SKM-1 (cell line): ENCODE data around the gene AGAP1.

Experiments
- DNase-seq: peaks from one replicate; lab custom pipeline; 2025; ENCODE audit not compliant: unreplicated experiment; lab: John Stamatoyannopoulos, UW

Gene AGAP1

DNA sequence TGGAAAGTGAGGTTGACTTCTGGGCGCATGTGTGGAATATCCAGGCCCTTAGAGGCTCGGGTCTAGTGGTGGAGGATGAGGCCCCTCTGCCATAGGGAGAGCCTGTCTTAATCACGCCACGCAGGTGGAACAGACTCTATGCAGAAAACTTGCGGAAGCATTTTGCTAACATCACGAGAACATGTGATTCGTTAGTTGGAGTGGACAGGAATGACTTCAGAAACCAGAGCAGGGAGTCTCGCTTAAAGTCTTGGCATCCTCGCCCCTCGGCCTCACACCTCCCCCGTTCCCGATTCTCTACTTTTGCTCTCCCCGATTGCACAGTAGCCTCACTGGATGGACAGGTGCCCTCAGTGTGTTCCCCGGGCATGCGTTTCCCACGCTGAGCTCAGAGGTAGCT is 340.9 kb downstream of the AGAP1 start:
- no peak for DNase-seq

DNA sequence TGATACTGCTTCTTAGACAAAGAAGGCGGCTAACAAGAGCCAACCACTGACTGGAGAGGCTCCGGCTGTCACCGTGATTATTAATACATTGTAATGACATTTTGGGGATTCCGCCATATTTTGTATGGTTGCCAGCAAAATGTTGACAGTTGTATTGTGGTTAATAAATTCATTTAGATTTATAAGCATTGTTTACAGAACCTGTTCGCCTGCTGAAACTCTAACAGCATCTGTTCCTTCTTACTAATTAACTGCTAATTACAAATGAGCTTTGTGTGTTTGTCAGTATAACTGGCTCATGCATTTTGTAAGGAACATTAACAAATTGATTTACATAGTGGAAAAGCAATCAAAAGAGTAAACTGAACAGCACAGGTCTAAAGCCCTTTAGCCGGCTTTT is 342.0 kb downstream of the AGAP1 start:
- no peak for DNase-seq

DNA sequence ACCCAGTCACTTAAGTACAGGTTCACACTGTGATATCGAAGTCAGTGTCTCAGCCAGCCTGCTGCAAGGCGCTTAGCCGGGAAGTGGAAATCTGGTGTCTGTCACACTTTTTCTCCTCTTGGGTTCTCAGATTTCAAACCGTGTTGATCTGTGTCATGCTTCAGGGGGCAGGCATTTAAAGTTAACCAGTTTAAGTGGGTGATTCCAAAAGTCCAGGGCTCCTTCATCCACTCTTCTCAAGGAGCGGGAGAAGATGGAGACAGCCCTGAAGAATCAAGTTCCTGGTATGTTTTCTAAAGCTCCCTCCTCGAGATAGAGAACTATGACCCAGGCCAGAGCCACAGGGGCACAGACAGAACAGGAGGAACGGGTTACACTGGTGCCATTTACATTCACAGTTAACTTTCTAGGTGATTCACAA is 342.7 kb downstream of the AGAP1 start:
- DNase-seq: no peak

DNA sequence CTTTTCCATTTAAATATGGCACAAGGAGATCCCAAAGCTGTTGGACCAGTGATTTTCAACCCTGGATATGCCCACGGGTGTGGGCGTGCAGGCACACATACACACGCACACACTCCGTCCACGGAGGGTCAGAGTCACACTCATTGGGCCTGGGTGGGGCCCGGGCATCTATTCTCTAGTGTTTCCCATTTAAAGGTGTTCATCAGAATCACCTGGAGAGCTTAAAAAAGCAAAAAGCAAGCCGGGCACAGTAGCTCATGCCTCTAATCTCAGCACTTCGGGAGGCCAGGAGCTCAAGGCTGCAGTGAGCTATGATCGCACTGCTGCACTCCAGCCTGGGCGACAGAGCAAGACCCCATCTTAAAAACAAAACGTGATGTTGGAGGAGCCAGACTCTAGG is 345.4 kb downstream of the AGAP1 start:
- no peak for DNase-seq

DNA sequence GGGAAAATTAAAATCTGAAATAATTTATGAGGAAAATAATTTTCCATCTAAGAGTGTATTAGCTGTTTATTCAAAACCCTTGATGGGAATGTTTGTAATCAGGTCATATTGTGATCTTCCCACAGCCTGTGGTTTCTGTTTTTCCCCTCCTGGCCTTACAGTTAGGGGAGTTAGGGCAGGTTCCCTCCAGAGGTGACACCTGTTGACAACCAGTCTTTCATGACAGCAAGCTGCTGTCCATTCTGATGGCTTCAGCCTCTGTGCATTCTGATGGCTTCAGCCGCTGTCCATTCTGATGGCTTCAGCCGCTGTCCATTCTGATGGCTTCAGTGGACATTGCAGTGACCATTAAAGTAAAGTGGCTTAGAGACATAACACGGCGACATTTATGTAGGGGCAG is 346.1 kb downstream of the AGAP1 start:
- no peak for DNase-seq

DNA sequence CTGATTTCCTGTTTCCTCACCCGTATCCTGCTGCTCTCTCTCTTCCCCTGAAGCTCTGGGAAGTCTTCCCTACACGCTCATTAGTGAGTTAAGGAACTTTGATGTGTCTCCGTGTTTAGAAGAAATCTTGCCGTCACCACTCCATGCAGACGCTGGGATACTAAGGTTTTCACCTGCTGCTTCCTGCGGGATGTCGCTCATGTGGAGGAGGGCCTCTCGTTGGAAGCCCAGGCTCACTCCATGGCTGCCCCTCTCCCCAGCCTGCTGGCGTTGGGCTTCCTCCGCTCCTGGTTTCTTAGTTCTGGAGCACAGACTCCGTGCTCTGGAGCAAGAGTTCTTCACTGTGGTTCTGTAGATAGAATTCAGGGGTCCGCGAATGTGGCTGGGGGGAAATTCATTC is 348.0 kb downstream of the AGAP1 start:
- no peak for DNase-seq

DNA sequence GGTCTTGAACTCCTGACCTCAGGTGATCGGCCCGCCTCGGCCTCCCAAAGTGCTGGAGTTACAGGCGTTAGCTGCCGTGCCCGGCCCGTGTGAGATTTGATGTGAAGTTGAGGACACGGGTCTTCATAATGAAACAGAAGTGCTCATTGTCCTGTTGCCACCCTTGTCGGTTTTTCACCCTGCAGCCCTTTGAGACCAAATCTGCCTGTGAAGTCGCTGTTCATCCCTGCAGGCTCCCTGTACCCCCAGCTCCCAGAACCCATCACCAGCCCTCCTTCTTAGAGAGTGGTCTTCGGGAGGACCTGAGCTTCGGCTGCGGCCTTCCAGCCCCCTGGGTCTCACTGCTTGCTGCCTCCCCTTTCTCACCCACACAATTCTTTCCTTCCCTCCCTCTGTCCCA is 349.1 kb downstream of the AGAP1 start:
- no peak for DNase-seq

DNA sequence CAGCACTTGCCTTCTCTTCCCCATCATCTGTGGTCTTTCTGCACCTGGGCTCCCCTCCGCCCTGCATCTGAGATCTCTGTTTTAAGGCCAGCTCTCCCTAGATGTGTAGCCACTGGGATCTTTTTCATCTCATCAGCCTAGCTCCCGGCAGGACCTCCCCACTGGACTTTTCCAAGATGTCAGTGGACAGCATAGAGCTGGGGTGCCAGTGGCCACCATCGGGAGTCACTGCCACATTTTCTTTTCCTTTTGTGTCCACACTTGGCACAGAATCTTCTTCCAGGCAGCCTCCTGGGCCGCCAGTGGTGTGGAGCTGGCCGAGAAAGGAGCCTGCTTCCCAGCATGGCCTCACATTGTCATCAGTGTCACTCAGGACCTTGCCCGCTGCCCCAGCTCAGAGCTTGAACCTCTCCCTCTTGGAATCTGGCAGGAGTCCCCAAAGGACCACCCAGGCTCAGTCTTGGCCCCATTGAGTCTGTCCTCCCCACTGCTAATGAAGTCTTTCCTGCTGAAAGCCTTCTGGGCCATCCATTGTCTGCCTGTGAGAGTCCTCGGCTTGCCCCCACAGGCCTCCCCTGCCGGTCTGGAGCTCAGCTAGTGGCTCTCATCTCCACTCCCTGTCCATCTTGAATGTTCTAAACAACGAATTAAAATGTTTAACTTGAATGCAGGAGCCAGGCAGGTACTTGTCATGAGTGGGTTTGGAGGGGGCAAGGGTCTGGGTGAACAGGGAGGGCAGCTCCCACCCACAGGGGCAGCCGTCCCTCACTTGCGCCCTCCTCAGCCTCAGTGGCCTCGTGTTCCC is 349.9 kb downstream of the AGAP1 start:
- no peak for DNase-seq

DNA sequence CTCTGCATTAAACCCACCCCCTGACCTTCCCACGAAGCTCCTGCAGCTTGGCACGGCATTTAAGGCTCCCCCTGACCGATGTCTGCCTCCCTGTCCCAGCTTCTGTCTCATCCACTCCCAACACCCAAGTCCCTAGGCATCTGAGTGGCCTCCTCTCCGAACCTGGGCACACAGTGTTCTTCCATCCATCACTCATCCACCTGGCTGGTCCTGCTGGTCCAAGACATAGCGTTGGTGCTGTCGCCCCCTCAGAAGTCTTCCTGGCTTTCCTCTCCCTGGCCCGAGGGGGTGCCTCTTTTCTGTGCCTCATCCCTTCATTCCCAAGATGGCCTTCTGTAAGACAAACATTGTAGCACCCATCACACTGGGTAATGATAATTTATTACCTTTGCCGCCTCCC is 350.7 kb downstream of the AGAP1 start:
- no peak for DNase-seq

DNA sequence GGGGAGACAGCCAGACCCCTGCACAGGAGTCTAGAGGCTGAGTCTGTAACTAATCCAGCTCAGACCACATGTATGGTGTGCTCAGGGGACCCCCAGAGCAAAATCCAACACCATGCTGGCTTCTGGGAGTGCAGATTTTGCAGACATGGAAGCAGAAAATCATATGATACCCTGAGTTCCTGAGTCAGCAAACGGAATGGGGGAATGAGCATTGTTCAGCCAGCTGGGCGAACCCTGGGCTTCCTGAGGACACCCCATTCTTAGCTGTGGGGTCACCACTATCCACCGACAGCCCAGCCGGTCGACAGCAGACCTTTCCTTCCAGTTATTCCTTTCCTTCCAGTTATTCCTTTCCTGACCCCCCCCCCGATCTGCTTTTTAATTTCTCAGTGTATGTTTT is 351.4 kb downstream of the AGAP1 start:
- DNase-seq: no peak

DNA sequence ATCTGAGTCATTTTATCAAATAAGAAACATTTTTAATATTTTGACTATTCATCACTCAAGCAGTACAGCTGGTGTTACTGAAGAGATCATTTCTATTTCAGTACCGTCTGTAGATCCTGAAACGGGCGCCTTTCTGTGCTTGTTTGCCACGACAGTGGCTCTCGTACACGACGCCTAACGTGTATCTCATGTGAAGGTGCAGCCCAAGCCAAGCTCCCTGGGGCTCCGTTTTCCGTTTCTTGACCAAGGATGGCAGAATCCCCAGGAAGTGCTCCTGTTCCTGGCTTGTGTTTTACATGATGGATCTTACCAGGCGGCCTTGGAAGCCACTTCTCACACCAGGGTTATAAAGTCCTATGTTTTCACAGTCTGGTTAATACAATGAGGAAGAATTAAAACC is 353.7 kb downstream of the AGAP1 start:
- DNase-seq: no peak

DNA sequence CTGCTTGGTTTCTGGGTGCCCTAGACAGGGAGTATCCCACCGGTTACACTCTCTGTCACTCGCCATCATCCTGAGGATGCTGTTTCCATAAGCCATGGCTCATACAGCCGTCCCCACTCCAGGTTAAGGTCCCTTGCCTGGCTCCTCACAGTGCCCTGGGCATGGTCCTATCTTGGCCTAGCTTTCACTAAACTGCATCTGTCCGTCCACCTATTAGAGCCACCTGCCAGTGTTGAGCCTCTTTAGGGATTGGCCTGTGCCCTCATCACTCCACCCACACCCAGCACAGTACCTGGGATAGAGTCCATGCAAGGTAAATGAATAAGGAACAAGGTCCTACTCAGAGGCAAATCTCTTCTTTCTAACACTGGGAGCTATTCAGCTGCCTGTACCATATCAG is 354.2 kb downstream of the AGAP1 start:
- no peak for DNase-seq

DNA sequence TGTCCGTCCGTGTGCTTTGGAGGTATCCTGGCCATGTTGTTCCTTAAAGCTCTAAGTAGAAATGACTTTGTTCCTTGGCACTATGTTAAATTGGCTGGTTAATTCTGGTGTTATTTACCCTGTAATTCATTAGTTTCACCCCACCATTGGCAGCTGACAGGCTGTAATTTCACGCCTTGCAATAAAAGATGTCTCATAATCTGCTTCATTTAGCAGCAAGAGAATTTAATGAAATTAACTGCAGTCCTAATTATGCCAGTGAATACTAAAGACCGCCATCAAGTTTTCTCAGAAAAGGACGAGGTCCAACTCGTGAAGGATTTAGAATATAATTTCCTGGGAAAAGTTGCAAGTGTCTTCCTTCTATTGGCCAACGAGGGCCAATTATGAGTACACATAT is 355.1 kb downstream of the AGAP1 start:
- DNase-seq: no peak

DNA sequence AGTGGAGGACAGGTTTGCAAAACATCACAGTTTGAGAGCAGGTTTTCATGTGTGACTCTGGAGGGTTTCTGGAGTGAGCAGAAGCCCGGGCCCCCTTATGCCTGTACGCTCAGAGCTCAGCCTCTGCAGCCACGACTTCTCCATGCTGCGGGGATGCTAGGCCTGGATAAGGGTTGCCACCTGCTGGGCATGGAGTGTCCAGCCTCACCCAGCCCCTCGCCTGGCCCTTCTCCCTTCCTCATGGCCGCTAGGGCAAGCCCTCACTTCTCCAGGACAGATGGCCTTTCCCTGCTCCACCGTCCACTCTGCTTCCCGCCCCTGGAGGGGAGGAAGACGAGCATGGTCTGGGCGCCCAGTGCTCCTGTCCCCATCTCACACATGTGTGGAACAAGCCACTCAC is 355.6 kb downstream of the AGAP1 start:
- DNase-seq: no peak

DNA sequence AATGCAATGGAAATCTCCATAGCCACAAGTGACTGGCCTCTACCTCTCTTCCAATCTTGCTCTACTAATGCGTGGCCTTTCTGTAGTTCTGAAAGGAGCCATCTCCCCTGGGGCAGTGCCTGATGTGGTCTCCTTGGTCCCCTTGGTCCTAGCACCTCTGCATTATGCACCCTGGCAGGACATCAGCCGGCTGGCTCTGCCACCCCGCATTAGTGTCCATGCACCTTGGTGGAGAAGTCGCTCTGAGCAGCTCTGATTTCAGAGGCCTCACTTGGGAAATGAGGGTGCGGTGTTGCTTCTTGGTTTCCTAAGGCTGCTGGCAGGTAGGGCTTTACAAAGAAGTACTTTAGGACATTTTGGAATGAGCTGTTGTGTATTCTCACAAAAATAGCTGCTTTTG is 356.4 kb downstream of the AGAP1 start:
- no peak for DNase-seq

DNA sequence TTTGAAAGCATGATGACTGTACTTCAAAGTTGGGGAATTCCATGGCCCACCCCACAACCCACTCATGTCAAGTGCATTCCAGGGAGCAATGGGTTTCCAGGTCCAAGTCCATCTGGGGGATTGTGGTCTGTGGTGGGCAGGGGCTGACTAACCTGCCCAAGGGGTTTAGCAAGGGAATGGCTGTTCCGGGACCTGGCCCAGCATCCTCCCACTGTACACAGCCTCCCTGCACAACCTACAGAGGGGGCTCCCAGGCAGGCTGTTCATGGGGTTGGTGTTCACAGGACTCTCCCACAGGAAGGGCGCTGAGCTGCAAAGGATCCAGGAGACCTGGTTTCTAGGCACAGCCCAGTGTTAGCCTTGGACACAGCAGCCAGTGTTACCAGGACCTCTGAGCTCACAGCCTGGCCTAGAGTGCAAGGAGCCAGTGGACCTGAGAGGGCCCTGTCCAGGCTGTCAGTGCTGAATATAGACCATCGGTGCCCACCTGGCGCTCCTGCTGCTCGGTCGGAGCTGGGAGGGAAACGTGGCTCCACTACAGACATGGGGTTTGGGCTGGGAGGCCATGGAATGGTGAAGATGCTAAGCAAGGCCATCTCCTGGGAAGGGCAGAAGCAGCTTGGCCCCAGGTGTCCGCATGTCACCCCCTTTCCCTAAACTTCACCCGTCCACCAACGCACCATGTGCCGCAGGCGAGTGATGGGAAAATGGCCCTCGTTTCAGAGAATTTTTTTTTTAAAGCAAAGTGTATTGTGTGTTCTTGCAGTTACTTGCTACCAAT is 357.1 kb downstream of the AGAP1 start:
- DNase-seq: no peak

DNA sequence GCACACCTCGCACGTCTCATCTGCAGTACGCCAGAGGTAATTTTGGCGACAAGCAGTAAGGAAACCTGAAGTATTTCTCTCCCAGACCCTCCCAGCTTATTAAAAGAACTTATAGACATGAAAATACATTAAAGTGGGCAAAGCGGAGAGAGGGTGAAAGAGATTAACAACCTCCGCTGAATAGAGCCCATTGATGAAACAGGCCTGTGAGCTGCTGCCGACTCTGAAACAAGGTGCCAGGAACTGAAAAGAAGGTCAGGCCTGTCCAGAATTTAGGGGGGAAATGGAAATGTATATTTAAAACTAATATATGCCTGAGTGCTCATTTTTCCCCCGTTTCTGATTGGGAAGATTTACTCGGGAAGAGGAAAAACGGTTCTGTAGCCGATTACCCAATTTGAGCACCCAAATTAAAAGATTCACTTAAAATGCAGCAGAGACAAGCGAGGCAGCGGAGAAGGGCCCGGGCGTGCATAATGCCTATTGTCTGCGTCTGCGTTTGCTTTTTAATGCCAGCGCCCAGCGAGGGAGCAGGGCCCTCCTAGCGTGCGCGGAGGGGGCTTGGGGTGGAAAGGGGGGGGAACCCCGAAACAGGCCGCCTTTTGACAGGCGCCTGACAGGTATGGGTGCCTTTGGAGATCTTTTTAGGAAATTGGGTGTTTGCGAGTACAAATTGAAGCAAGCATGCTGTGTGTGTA is 358.1 kb downstream of the AGAP1 start:
- no peak for DNase-seq

DNA sequence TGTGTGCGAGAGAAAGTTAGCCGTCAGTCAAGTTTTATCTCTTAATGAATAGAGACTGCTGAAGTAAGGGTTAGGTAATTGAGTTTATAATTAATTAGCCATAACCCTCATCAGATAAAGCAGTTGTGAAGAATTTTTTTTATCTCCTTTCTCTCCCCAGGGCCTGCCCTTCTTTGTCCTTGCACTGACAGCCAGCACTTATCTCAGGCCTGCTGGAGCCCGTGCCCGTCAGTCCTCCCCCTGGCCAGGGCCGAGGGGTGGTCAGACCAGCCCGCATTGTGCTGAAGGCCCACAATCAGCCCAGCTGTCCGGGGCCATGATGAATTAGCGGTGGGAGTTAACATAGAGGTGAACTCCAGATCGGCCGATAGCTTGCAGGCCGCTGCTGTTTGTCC is 358.7 kb downstream of the AGAP1 start:
- DNase-seq: no peak

DNA sequence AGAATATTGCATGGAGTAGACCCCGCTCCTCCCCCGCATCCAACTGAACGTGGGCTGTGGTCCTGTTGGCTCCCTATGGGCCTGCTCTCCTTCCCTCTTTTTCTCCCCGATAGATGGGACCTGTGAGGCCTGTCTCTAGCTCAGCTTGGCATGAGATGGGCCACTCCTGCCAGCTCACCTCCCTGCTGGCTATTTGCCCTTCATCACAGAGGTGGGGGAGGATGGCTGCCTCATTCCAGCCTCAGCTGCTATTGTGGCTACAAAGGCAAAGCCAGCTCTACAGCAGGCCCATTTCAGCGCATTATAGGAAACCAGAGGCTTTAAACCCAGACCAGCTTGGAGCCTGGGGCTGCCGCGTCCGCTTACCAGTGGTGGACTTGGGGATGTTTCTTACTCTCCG is 360.4 kb downstream of the AGAP1 start:
- no peak for DNase-seq

DNA sequence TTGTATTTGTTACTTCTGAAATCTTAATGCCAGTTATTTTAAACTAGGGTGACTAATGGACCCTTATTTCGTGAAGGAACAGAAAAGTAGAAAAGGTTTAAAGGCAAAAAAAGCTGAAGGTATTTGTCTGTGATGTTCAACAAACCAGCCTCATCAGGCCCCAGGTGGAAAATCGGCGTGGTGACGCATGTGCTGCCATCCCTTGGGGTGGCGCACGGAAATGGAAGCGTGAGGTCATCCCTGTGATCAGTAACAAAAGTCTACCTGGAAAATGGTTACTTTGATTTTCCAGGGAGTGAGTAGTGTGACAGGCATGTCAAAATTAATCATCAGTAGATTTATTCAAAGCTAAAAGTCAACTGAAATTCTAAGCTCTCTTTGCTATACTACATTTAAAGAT is 361.2 kb downstream of the AGAP1 start:
- no peak for DNase-seq

DNA sequence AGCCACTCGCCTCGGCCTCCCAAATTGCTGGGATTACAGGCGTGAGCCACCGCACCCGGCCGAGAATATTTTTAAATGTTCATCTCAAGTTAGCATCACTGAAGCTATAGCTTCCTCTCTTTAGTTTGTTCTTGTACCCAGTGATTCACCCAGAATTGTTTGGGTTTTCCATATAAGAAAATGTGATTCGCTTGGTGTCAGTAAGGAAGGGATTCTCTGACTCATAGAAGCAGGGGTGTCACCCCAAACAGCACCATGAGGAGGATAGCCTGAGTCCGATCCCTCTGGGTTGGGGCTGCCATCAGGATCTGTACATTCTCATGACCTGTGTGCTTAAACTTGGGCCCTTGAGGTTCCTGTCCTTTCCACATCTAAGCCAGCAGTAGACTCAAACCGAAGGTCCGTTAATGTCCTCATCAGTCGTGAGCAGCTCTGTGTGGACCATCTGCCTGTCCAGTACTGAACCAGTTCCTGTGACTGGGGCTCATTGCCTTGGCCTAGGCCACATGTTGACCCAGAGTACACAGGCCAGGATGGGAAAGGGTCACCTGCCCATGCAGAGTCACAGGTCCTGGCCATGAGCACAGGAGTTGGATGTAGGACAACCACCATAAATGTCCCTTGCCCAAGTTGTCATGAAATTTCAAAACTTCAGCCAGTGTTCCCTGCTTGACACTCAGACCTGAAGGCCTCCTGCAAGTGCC is 362.5 kb downstream of the AGAP1 start:
- no peak for DNase-seq
